ENCODE data around the gene VPS26A.
A peak's percentile ranks its signal among the peaks of the same experiment; 100 is the strongest.

VPS26A gene

DNA sequence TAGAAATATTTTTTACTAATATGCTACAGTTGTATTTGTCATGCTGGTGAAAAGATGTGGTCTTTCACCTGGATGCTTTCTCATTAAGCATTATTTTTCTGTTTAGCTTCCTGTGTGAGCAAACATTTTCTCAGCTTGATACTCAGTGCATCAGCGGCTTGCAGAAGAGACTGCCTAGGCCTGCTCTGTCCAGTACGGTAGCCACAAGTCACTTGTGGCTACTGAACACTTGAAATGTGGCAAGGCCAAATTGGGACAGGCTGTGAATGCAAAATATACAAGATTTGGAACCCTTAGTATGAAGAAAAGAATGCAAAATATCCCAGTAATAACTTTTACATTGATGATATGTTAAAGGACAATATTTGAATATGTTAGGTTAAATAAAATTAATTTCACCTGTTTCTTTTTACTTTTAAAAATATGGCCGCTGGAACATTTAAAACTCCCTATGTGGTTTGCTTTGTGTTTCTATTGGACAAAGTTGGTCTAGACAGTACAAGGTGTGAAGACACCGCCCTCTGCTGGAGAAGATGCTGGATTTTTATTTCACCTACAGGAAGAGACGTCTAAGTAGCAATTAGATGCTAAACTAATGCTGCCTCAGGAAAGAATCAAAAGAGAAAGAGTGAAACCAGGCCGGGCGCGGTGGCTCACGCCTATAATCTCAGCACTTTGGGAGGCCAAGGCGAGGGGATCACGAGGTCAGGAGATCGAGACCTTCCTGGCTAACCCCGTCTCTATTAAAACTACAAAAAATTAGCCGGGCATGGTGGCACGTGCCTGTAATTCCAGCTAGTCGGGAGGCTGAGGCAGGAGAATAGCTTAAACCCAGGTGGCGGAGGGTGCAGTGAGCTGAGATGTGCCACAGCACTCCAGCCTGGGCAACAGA, 30.8 kb upstream of the VPS26A start:
- Histone ChIP-seq H3K4me2 (ENCODE audit: insufficient read depth, low read length, poor library complexity, severe bottlenecking) (no peak overlapping the region), H4K91ac (ENCODE audit: low read depth, low read length, poor library complexity) (no peak overlapping the region), H3K9me3 (replicated peaks in 1 of 2; ENCODE audit: control insufficient read depth in 2 of 2, insufficient read depth in 1 of 2, low read depth in 1 of 2, low read length in 2 of 2) (no peaks in the 10 kb centered on the region), H2BK5ac (ENCODE audit: low read length) (no peak overlapping the region), H4K8ac (ENCODE audit: low read depth, low read length) (no peak overlapping the region), H3K79me1 (ENCODE audit: low read depth, low read length) (no peaks in the 10 kb centered on the region), H3K27ac (replicated peaks; ENCODE audit: low read length) (no peak overlapping the region), H3K14ac (ENCODE audit: low read length) (no peak overlapping the region), H2BK12ac (ENCODE audit: low read length) (no peak overlapping the region), H3K27me3 (ENCODE audit: control insufficient read depth in 3 of 3, insufficient read depth in 3 of 3, low read depth in 1 of 3, low read length in 3 of 3) (no peaks in the 10 kb centered on the region), H3K4me1 (ENCODE audit: control insufficient read depth in 2 of 2, insufficient read depth in 1 of 2, low read depth in 1 of 2, low read length in 2 of 2) (no peaks in the 10 kb centered on the region), H2BK120ac (ENCODE audit: low read depth, low read length) (no peak overlapping the region), H3K36me3 (replicated peaks in 1 of 2; ENCODE audit: control insufficient read depth in 2 of 2, insufficient read depth in 2 of 2, low read length in 2 of 2) (no peaks in the 10 kb centered on the region), H2AK5ac (ENCODE audit: low read depth, low read length) (no peak overlapping the region), H3K23ac (ENCODE audit: low read depth, low read length, poor library complexity) (no peak overlapping the region), H3K4me3 (ENCODE audit: low read length in 2 of 2) (no peak overlapping the region), H2AFZ (ENCODE audit: low read length) (peak overlapping the region; percentile 88), H3K4ac (ENCODE audit: low read length) (no peak overlapping the region), H3K9ac (ENCODE audit: low read depth, low read length, poor library complexity) (no peak overlapping the region), H2BK15ac (ENCODE audit: low read length) (no peak overlapping the region), H3K18ac (ENCODE audit: low read length) (no peak overlapping the region)
- DNase-seq (ENCODE audit: low spot score), result peak; percentile 76
- no CpG with 5 or more reads among the region's 17 CpGs for WGBS, 2 donors (ENCODE audit: extremely low coverage in 2 of 2, insufficient read length in 2 of 2, insufficient replicate concordance in 1 of 2)

GRCh38 chr10:69093933-69094332, 30.0 kb upstream of the VPS26A start:
- no peak overlapping the region for H3K14ac ChIP-seq (ENCODE audit: low read length)
- H3K4ac ChIP-seq (ENCODE audit: low read length), result no peak overlapping the region
- H3K18ac ChIP-seq (ENCODE audit: low read length), result no peak overlapping the region
- H3K27me3 ChIP-seq (ENCODE audit: control insufficient read depth in 3 of 3, insufficient read depth in 3 of 3, low read depth in 1 of 3, low read length in 3 of 3), result no peaks in the 10 kb centered on the region
- H3K4me2 ChIP-seq (ENCODE audit: insufficient read depth, low read length, poor library complexity, severe bottlenecking), result no peak overlapping the region
- H2BK120ac ChIP-seq (ENCODE audit: low read depth, low read length), result no peak overlapping the region
- H4K8ac ChIP-seq (ENCODE audit: low read depth, low read length), result no peak overlapping the region
- H3K27ac ChIP-seq (replicated peaks; ENCODE audit: low read length), result no peak overlapping the region
- H2AFZ ChIP-seq (ENCODE audit: low read length), result no peak overlapping the region
- H3K4me3 ChIP-seq (ENCODE audit: low read length in 2 of 2), result no peak overlapping the region
- no peak overlapping the region for H2BK5ac ChIP-seq (ENCODE audit: low read length)
- H3K36me3 ChIP-seq (replicated peaks in 1 of 2; ENCODE audit: control insufficient read depth in 2 of 2, insufficient read depth in 2 of 2, low read length in 2 of 2), result no peaks in the 10 kb centered on the region
- H3K23ac ChIP-seq (ENCODE audit: low read depth, low read length, poor library complexity), result no peak overlapping the region
- WGBS, 2 donors (ENCODE audit: extremely low coverage in 2 of 2, insufficient read length in 2 of 2, insufficient replicate concordance in 1 of 2), result no CpG with 5 or more reads among the region's 1 CpG
- H3K9me3 ChIP-seq (replicated peaks in 1 of 2; ENCODE audit: control insufficient read depth in 2 of 2, insufficient read depth in 1 of 2, low read depth in 1 of 2, low read length in 2 of 2), result no peaks in the 10 kb centered on the region
- no peaks in the 10 kb centered on the region for H3K4me1 ChIP-seq (ENCODE audit: control insufficient read depth in 2 of 2, insufficient read depth in 1 of 2, low read depth in 1 of 2, low read length in 2 of 2)
- no peak overlapping the region for H2BK12ac ChIP-seq (ENCODE audit: low read length)
- DNase-seq (ENCODE audit: low spot score), result no peak
- H3K9ac ChIP-seq (ENCODE audit: low read depth, low read length, poor library complexity), result no peak overlapping the region
- no peak overlapping the region for H4K91ac ChIP-seq (ENCODE audit: low read depth, low read length, poor library complexity)
- no peak overlapping the region for H2AK5ac ChIP-seq (ENCODE audit: low read depth, low read length)
- no peak overlapping the region for H2BK15ac ChIP-seq (ENCODE audit: low read length)
- no peaks in the 10 kb centered on the region for H3K79me1 ChIP-seq (ENCODE audit: low read depth, low read length)

GRCh38 chr10:69096045-69096444, 27.9 kb upstream of the VPS26A start:
- no peaks in the 10 kb centered on the region for H3K36me3 ChIP-seq (replicated peaks in 1 of 2; ENCODE audit: control insufficient read depth in 2 of 2, insufficient read depth in 2 of 2, low read length in 2 of 2)
- H2BK15ac ChIP-seq (ENCODE audit: low read length), result no peak overlapping the region
- H2AK5ac ChIP-seq (ENCODE audit: low read depth, low read length), result no peak overlapping the region
- H3K4me1 ChIP-seq (ENCODE audit: control insufficient read depth in 2 of 2, insufficient read depth in 1 of 2, low read depth in 1 of 2, low read length in 2 of 2), result peaks cover 0 to 4% of the 10 kb centered on the region in 2 donors
- no CpG with 5 or more reads among the region's 2 CpGs for whole genome bisulfite sequencing, 2 donors (ENCODE audit: extremely low coverage in 2 of 2, insufficient read length in 2 of 2, insufficient replicate concordance in 1 of 2)
- H4K91ac ChIP-seq (ENCODE audit: low read depth, low read length, poor library complexity), result no peak overlapping the region
- no peak for DNase-seq (ENCODE audit: low spot score)
- H3K14ac ChIP-seq (ENCODE audit: low read length), result no peak overlapping the region
- H3K4me2 ChIP-seq (ENCODE audit: insufficient read depth, low read length, poor library complexity, severe bottlenecking), result no peak overlapping the region
- no peak overlapping the region for H3K4ac ChIP-seq (ENCODE audit: low read length)
- no peak overlapping the region for H4K8ac ChIP-seq (ENCODE audit: low read depth, low read length)
- H2AFZ ChIP-seq (ENCODE audit: low read length), result no peak overlapping the region
- no peak overlapping the region for H2BK5ac ChIP-seq (ENCODE audit: low read length)
- no peak overlapping the region for H3K27ac ChIP-seq (replicated peaks; ENCODE audit: low read length)
- H3K4me3 ChIP-seq (ENCODE audit: low read length in 2 of 2), result no peak overlapping the region
- H3K79me1 ChIP-seq (ENCODE audit: low read depth, low read length), result no peaks in the 10 kb centered on the region
- H3K9ac ChIP-seq (ENCODE audit: low read depth, low read length, poor library complexity), result no peak overlapping the region
- H3K9me3 ChIP-seq (replicated peaks in 1 of 2; ENCODE audit: control insufficient read depth in 2 of 2, insufficient read depth in 1 of 2, low read depth in 1 of 2, low read length in 2 of 2), result no peaks in the 10 kb centered on the region
- H3K23ac ChIP-seq (ENCODE audit: low read depth, low read length, poor library complexity), result no peak overlapping the region
- H3K27me3 ChIP-seq (ENCODE audit: control insufficient read depth in 3 of 3, insufficient read depth in 3 of 3, low read depth in 1 of 3, low read length in 3 of 3), result no peaks in the 10 kb centered on the region
- H2BK12ac ChIP-seq (ENCODE audit: low read length), result no peak overlapping the region
- H3K18ac ChIP-seq (ENCODE audit: low read length), result no peak overlapping the region
- no peak overlapping the region for H2BK120ac ChIP-seq (ENCODE audit: low read depth, low read length)

- H2AK5ac ChIP-seq (ENCODE audit: low read depth, low read length), result no peak overlapping the region
- no peak overlapping the region for H3K4ac ChIP-seq (ENCODE audit: low read length)
- H3K27me3 ChIP-seq (ENCODE audit: control insufficient read depth in 3 of 3, insufficient read depth in 3 of 3, low read depth in 1 of 3, low read length in 3 of 3), result no peaks in the 10 kb centered on the region
- H2AFZ ChIP-seq (ENCODE audit: low read length), result no peak overlapping the region
- no peak overlapping the region for H2BK120ac ChIP-seq (ENCODE audit: low read depth, low read length)
- no peak overlapping the region for H3K18ac ChIP-seq (ENCODE audit: low read length)
- H3K27ac ChIP-seq (replicated peaks; ENCODE audit: low read length), result no peak overlapping the region
- no peak for DNase-seq (ENCODE audit: low spot score)
- no peak overlapping the region for H2BK15ac ChIP-seq (ENCODE audit: low read length)
- no peak overlapping the region for H3K4me3 ChIP-seq (ENCODE audit: low read length in 2 of 2)
- peaks cover 1 to 8% of the 10 kb centered on the region in 2 donors for H3K4me1 ChIP-seq (ENCODE audit: control insufficient read depth in 2 of 2, insufficient read depth in 1 of 2, low read depth in 1 of 2, low read length in 2 of 2)
- no peak overlapping the region for H4K91ac ChIP-seq (ENCODE audit: low read depth, low read length, poor library complexity)
- no peak overlapping the region for H3K9ac ChIP-seq (ENCODE audit: low read depth, low read length, poor library complexity)
- no peak overlapping the region for H4K8ac ChIP-seq (ENCODE audit: low read depth, low read length)
- H3K9me3 ChIP-seq (replicated peaks in 1 of 2; ENCODE audit: control insufficient read depth in 2 of 2, insufficient read depth in 1 of 2, low read depth in 1 of 2, low read length in 2 of 2), result no peaks in the 10 kb centered on the region
- no peak overlapping the region for H3K23ac ChIP-seq (ENCODE audit: low read depth, low read length, poor library complexity)
- H3K79me1 ChIP-seq (ENCODE audit: low read depth, low read length), result no peaks in the 10 kb centered on the region
- WGBS, 2 donors (ENCODE audit: extremely low coverage in 2 of 2, insufficient read length in 2 of 2, insufficient replicate concordance in 1 of 2), result no CpG with 5 or more reads among the region's 4 CpGs
- H2BK5ac ChIP-seq (ENCODE audit: low read length), result no peak overlapping the region
- H3K4me2 ChIP-seq (ENCODE audit: insufficient read depth, low read length, poor library complexity, severe bottlenecking), result no peak overlapping the region
- H3K14ac ChIP-seq (ENCODE audit: low read length), result no peak overlapping the region
- no peaks in the 10 kb centered on the region for H3K36me3 ChIP-seq (replicated peaks in 1 of 2; ENCODE audit: control insufficient read depth in 2 of 2, insufficient read depth in 2 of 2, low read length in 2 of 2)
- H2BK12ac ChIP-seq (ENCODE audit: low read length), result no peak overlapping the region
These were observed 26.2 kb upstream of the VPS26A start for GRCh38 chr10:69097729-69098128.

Measured in neuronal stem cell (in vitro differentiated cells).